HepG2 (cell line): ENCODE data around the gene PRR30. TPM values are rescaled to one million over a fixed set of nuclear protein-coding genes. Genes with fewer than 3 reads are reported as not detected.
A peak's percentile ranks its signal among the peaks of the same experiment; 100 is the strongest.

Experiments
- ATF7-NPFF ChIP-seq: sonication (generic); formaldehyde crosslinking; IDR thresholded peaks from 2 replicates; pipeline ENCODE4 v1.8.1; 2023; ENCODE audit warnings: mild to moderate bottlenecking, low read depth, missing genetic modification reagents, moderate library complexity
- BORCS8-MEF2B ChIP-seq: sonication (generic); formaldehyde crosslinking; IDR thresholded peaks from 2 replicates; pipeline ENCODE4 v1.8.0; 2022; ENCODE audit warnings: mild to moderate bottlenecking, missing genetic modification reagents
- CBX5 ChIP-seq: sonication (generic); formaldehyde crosslinking; IDR thresholded peaks from 2 replicates; pipeline ENCODE4 v1.4.0; 2020; ENCODE audit warnings: missing genetic modification reagents, borderline replicate concordance
- DPF2 ChIP-seq: sonication (generic); formaldehyde crosslinking; IDR thresholded peaks from 2 replicates; pipeline ENCODE4 v1.4.0; 2020; ENCODE audit warnings: mild to moderate bottlenecking, low read depth, missing genetic modification reagents, borderline replicate concordance
- FOXA1 ChIP-seq, 2 experiments: fragments of 450-650 bp in 1 of 2; sonication (generic) in 1 of 2; formaldehyde crosslinking in 1 of 2; IDR thresholded peaks; 2 replicates each; pipeline versions ENCODE4 v1.4.0 to v1.6.1; 2016 to 2020; ENCODE audit warnings: missing genetic modification reagents in 1 of 2
- FOXA3 ChIP-seq: IDR thresholded peaks from 2 replicates; pipeline ENCODE4 v1.6.1; 2016; ENCODE audit warnings: missing genetic modification reagents, missing compliant biosample characterization
- GZF1 ChIP-seq: sonication (generic); formaldehyde crosslinking; IDR thresholded peaks from 2 replicates; pipeline ENCODE4 v1.5.1; 2020; ENCODE audit warnings: mild to moderate bottlenecking, missing genetic modification reagents
- ONECUT2 ChIP-seq: sonication (generic); formaldehyde crosslinking; IDR thresholded peaks from 2 replicates; pipeline ENCODE4 v1.4.0; 2020; ENCODE audit warnings: missing genetic modification reagents
- PITX1 ChIP-seq: sonication (generic); formaldehyde crosslinking; IDR thresholded peaks from 2 replicates; pipeline ENCODE4 v1.5.1; 2020; ENCODE audit warnings: mild to moderate bottlenecking, missing genetic modification reagents
- POLR2AphosphoS5 ChIP-seq: IDR thresholded peaks from 2 replicates; pipeline ENCODE4 v1.6.1; 2012; ENCODE audit warnings: low read depth, low read length
- SAP130 ChIP-seq: IDR thresholded peaks from 2 replicates; pipeline ENCODE4 v1.6.1; 2016; ENCODE audit warnings: low read depth
- SATB2 ChIP-seq: sonication (generic); formaldehyde crosslinking; IDR thresholded peaks from 2 replicates; pipeline ENCODE4 v1.5.0; 2020; ENCODE audit warnings: missing genetic modification reagents
- ZFP41 ChIP-seq: sonication (generic); formaldehyde crosslinking; IDR thresholded peaks from 2 replicates; pipeline ENCODE4 v1.4.0; 2020; ENCODE audit warnings: mild to moderate bottlenecking, missing genetic modification reagents, borderline replicate concordance
- ZNF17 ChIP-seq: sonication (generic); formaldehyde crosslinking; IDR thresholded peaks from 2 replicates; pipeline ENCODE4 v1.5.0; 2020; ENCODE audit warnings: mild to moderate bottlenecking, missing genetic modification reagents
- ZNF20 ChIP-seq: sonication (generic); formaldehyde crosslinking; IDR thresholded peaks from 2 replicates; pipeline ENCODE4 v1.4.0; 2020; ENCODE audit warnings: mild to moderate bottlenecking, moderate library complexity, missing genetic modification reagents
- ZNF253 ChIP-seq: sonication (generic); formaldehyde crosslinking; IDR thresholded peaks from 2 replicates; pipeline ENCODE4 v1.8.0; 2022; ENCODE audit warnings: mild to moderate bottlenecking, missing genetic modification reagents, borderline replicate concordance
- ZNF337 ChIP-seq: sonication (generic); formaldehyde crosslinking; IDR thresholded peaks from 2 replicates; pipeline ENCODE4 v1.5.1; 2020; ENCODE audit warnings: missing genetic modification reagents, low read depth, mild to moderate bottlenecking, borderline replicate concordance
- ZNF441 ChIP-seq: sonication (generic); formaldehyde crosslinking; IDR thresholded peaks from 2 replicates; pipeline ENCODE4 v1.7.0; 2021; ENCODE audit warnings: missing genetic modification reagents, borderline replicate concordance
- ZNF749 ChIP-seq: sonication (generic); formaldehyde crosslinking; IDR thresholded peaks from 2 replicates; pipeline ENCODE4 v1.8.0; 2022; ENCODE audit warnings: mild to moderate bottlenecking, missing genetic modification reagents, moderate library complexity, borderline replicate concordance
- ZNF761 ChIP-seq: sonication (generic); formaldehyde crosslinking; conservative IDR thresholded peaks from 2 replicates; pipeline ENCODE4 v1.4.0; 2020; ENCODE audit warnings: mild to moderate bottlenecking, missing genetic modification reagents
- ZNF780A ChIP-seq: sonication (generic); formaldehyde crosslinking; IDR thresholded peaks from 2 replicates; pipeline ENCODE4 v1.8.0; 2022; ENCODE audit warnings: mild to moderate bottlenecking, missing genetic modification reagents, moderate library complexity
- polyA plus RNA-seq, 8 experiments: library from polyadenylated mRNA; depleted of rRNA in 3 of 8; stranded (reverse) in 7 of 8; unstranded in 1 of 8; fragments of >200 nt; fragmentation: Illumina TruSeq in 4 of 8; extraction: Trizol in 4 of 8; gene quantifications; 2 replicates each; pipeline versions ENCODE4 v1.2.1 to v1.2.3, GENCODE V29; 2011 to 2016; ENCODE audit warnings: low read depth in 4 of 8, missing spikeins in 1 of 8, mixed read lengths in 1 of 8; ENCODE audit not compliant: insufficient read depth in 1 of 8
- total RNA-seq, 5 experiments: library from RNA; depleted of rRNA; stranded (reverse); fragments of >200 nt; fragmentation: Illumina TruSeq; extraction: Trizol; gene quantifications; 2 replicates each; pipeline ENCODE4 v1.2.3, GENCODE V29; 2016; ENCODE audit warnings: low read depth in 1 of 5
- TF ChIP-seq, protein P1 (sequence below): sonication (generic); formaldehyde crosslinking; IDR thresholded peaks from 2 replicates; pipeline ENCODE4 v1.5.0; 2020; ENCODE audit warnings: missing genetic modification reagents
- TF ChIP-seq, protein P2 (sequence below): sonication (generic); formaldehyde crosslinking; IDR thresholded peaks from 2 replicates; pipeline ENCODE4 v1.5.0; 2020; ENCODE audit warnings: mild to moderate bottlenecking, missing genetic modification reagents
- TF ChIP-seq, protein P3 (sequence below): sonication (generic); formaldehyde crosslinking; IDR thresholded peaks from 2 replicates; pipeline ENCODE4 v1.4.0; 2020; ENCODE audit warnings: missing genetic modification reagents, borderline replicate concordance
- TF ChIP-seq, protein P4 (sequence below): IDR thresholded peaks from 2 replicates; pipeline ENCODE4 v1.6.1; 2016; ENCODE audit warnings: low read depth

Gene PRR30
- total and polyA plus RNA-seq, 2 of the 13 experiments (the other 11 are each of a cell fraction or from before 2014, with no cell fraction given), result not detected

DNA sequence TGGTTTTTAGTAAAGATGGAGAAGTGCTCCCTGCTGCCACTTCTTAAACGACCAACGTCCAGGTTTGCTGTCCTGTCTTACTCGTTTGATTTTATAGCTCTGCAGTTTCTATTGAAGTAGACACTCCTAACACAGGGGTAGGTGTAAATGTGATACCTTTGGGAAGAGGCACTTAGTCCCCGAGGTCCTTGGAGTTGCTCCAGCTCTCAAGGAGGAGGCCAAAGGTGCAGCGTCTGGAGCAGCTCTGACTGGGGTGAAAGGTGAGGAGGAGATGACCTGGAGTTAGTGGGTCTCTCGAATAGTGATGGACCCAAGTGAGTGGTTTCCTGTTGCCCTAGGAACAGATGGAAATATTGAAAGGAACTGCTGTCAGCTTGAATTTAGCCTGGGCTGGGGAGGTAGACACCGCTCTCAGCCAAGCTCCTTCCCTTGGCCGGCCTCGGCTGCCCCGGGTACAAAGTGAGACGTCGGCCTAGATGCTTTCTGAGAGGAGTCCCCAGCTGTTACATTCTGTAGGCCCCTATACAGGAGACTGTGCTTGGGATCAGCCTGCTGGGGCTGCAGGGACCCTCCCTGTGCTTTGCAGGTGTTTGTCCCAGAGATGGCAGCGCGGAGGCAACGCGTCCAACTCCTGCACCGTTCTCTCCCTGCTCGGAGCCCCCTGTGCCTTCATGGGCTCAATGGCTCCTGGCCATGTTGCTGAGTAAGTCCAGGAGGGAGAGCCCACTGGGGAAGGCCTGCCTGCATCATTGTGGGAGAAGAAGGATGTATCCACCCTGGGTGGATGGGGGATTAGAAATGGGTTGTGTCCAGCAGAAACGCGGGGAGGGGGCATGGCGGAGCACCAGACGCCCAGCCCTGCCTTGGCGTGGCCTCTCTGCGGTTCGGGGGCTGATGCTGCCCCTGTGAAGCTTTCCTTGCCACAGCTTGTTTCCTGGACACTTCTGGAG lies 47.2 kb downstream of the PRR30 start (continued):
- TF ChIP-seq, protein P1, sequence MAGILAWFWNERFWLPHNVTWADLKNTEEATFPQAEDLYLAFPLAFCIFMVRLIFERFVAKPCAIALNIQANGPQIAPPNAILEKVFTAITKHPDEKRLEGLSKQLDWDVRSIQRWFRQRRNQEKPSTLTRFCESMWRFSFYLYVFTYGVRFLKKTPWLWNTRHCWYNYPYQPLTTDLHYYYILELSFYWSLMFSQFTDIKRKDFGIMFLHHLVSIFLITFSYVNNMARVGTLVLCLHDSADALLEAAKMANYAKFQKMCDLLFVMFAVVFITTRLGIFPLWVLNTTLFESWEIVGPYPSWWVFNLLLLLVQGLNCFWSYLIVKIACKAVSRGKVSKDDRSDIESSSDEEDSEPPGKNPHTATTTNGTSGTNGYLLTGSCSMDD (CRISPR knock-in tag), result no peak
- no peak for TF ChIP-seq FOXA1 (IDR thresholded peaks at IDR 0.05)
- TF ChIP-seq FOXA1 (CRISPR knock-in tag; IDR thresholded peaks at IDR 0.05), result no peak
- TF ChIP-seq ZNF17, result no peak
- peak; percentile 13; the same call in 1 of the 2 replicates for TF ChIP-seq ZNF761 (CRISPR knock-in tag)
- no peak for TF ChIP-seq PITX1
- no peak for TF ChIP-seq BORCS8-MEF2B (CRISPR knock-in tag)
- TF ChIP-seq DPF2 (CRISPR knock-in tag), result 0 out of 2 replicates have a peak, but pooled peaks have one; percentile 14
- TF ChIP-seq, protein P2, sequence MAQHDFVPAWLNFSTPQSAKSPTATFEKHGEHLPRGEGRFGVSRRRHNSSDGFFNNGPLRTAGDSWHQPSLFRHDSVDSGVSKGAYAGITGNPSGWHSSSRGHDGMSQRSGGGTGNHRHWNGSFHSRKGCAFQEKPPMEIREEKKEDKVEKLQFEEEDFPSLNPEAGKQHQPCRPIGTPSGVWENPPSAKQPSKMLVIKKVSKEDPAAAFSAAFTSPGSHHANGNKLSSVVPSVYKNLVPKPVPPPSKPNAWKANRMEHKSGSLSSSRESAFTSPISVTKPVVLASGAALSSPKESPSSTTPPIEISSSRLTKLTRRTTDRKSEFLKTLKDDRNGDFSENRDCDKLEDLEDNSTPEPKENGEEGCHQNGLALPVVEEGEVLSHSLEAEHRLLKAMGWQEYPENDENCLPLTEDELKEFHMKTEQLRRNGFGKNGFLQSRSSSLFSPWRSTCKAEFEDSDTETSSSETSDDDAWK (CRISPR knock-in tag), result no peak
- TF ChIP-seq ZNF441 (CRISPR knock-in tag), result no peak
- TF ChIP-seq, protein P3, sequence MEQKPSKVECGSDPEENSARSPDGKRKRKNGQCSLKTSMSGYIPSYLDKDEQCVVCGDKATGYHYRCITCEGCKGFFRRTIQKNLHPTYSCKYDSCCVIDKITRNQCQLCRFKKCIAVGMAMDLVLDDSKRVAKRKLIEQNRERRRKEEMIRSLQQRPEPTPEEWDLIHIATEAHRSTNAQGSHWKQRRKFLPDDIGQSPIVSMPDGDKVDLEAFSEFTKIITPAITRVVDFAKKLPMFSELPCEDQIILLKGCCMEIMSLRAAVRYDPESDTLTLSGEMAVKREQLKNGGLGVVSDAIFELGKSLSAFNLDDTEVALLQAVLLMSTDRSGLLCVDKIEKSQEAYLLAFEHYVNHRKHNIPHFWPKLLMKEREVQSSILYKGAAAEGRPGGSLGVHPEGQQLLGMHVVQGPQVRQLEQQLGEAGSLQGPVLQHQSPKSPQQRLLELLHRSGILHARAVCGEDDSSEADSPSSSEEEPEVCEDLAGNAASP (CRISPR knock-in tag), result no peak
- no peak for TF ChIP-seq ONECUT2
- no peak for TF ChIP-seq ZNF20
- TF ChIP-seq, protein P4, sequence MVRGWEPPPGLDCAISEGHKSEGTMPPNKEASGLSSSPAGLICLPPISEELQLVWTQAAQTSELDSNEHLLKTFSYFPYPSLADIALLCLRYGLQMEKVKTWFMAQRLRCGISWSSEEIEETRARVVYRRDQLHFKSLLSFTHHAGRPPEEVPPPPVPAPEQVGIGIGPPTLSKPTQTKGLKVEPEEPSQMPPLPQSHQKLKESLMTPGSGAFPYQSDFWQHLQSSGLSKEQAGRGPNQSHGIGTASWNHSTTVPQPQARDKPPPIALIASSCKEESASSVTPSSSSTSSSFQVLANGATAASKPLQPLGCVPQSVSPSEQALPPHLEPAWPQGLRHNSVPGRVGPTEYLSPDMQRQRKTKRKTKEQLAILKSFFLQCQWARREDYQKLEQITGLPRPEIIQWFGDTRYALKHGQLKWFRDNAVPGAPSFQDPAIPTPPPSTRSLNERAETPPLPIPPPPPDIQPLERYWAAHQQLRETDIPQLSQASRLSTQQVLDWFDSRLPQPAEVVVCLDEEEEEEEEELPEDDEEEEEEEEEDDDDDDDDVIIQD (CRISPR knock-in tag), result no peak
- TF ChIP-seq FOXA3 (CRISPR knock-in tag), result no peak
- TF ChIP-seq ZFP41 (CRISPR knock-in tag), result no peak
- 0 out of 2 replicates have a peak, but pooled peaks have one; percentile 9 for TF ChIP-seq SAP130 (CRISPR knock-in tag)
- TF ChIP-seq CBX5, result no peak
- TF ChIP-seq POLR2AphosphoS5, result peak; percentile 36; the same call in 1 of the 2 replicates
- no peak for TF ChIP-seq ZNF749 (CRISPR knock-in tag)
- no peak for TF ChIP-seq GZF1 (CRISPR knock-in tag)
- TF ChIP-seq ZNF337, result no peak
- TF ChIP-seq ATF7-NPFF, result no peak
- TF ChIP-seq SATB2 (CRISPR knock-in tag), result no peak
- no peak for TF ChIP-seq ZNF253 (CRISPR knock-in tag)
- TF ChIP-seq ZNF780A, result no peak
